ENCODE data around the gene ARRDC1. TPM values are rescaled to one million over a fixed set of nuclear protein-coding genes. Genes with fewer than 3 reads are reported as not detected.
"Not testable (repeated sequence)": the region's sequence is repeated elsewhere in the genome, so short reads cannot be mapped to it uniquely, and the experiment has no call there.

Gene ARRDC1
- 1.8 and 15.0 TPM in 2 replicates for total RNA-seq (ENCODE audit: low replicate concordance)

- H3K4me3 ChIP-seq (ENCODE audit: low read depth, low read length) = peak within 1 kb of the TSS; percentile 75
- DNase-seq (ENCODE audit: low read depth) = peak; percentile 86
- no peak for TF ChIP-seq CTCF (IDR thresholded peaks at IDR 0.05; ENCODE audit: insufficient read depth, low read length)
Observed at GRCh38 chr9:137605121-137606004, at the start of gene ARRDC1. TSS of gene ARRDC1 (plus strand) at chr9:137605686. CDS start at chr9:137605718, 32 bp downstream.

- TF ChIP-seq CTCF (IDR thresholded peaks at IDR 0.05; ENCODE audit: insufficient read depth, low read length) = no peak
- H3K4me3 ChIP-seq (ENCODE audit: low read depth, low read length) = no peak overlapping the region
- DNase-seq (ENCODE audit: low read depth) = peak; percentile 52
Observed at GRCh38 chr9:137556069-137556838, 49.2 kb upstream of the ARRDC1 start.

GRCh38 chr9:137558127-137558526 is 47.4 kb upstream of the ARRDC1 start:
- no peak for TF ChIP-seq CTCF (IDR thresholded peaks at IDR 0.05; ENCODE audit: insufficient read depth, low read length)
- no peak for DNase-seq (ENCODE audit: low read depth)
- no peak overlapping the region for H3K4me3 ChIP-seq (ENCODE audit: low read depth, low read length)

- no peak for DNase-seq (ENCODE audit: low read depth)
- H3K4me3 ChIP-seq (ENCODE audit: low read depth, low read length) = no peak overlapping the region
- no peak for TF ChIP-seq CTCF (IDR thresholded peaks at IDR 0.05; ENCODE audit: insufficient read depth, low read length)
Observed at GRCh38 chr9:137564134-137564533, 41.4 kb upstream of the ARRDC1 start.

- H3K4me3 ChIP-seq (ENCODE audit: low read depth, low read length) = no peak overlapping the region
- DNase-seq (ENCODE audit: low read depth) = no peak
- no peak for TF ChIP-seq CTCF (IDR thresholded peaks at IDR 0.05; ENCODE audit: insufficient read depth, low read length)
Observed at GRCh38 chr9:137564817-137565411, 40.6 kb upstream of the ARRDC1 start.

GRCh38 chr9:137568445-137568844 is 37.0 kb upstream of the ARRDC1 start:
- DNase-seq (ENCODE audit: low read depth); H3K4me3 ChIP-seq (ENCODE audit: low read depth, low read length): not testable (repeated sequence)

Data from fibroblast of the aortic adventitia (primary cell).